GM21737 (cell line): ENCODE data around the gene EXOG.
"Not testable (repeated sequence)": the region's sequence is repeated elsewhere in the genome, so short reads cannot be mapped to it uniquely, and the experiment has no call there.

Source experiments
- ATAC-seq: cut with Tn5 transposase; IDR thresholded peaks from one replicate; pipeline ENCODE4 v1.9.1; 2021; ENCODE audit warnings: mild to moderate bottlenecking, moderate library complexity; ENCODE audit not compliant: unreplicated experiment

EXOG gene

DNA sequence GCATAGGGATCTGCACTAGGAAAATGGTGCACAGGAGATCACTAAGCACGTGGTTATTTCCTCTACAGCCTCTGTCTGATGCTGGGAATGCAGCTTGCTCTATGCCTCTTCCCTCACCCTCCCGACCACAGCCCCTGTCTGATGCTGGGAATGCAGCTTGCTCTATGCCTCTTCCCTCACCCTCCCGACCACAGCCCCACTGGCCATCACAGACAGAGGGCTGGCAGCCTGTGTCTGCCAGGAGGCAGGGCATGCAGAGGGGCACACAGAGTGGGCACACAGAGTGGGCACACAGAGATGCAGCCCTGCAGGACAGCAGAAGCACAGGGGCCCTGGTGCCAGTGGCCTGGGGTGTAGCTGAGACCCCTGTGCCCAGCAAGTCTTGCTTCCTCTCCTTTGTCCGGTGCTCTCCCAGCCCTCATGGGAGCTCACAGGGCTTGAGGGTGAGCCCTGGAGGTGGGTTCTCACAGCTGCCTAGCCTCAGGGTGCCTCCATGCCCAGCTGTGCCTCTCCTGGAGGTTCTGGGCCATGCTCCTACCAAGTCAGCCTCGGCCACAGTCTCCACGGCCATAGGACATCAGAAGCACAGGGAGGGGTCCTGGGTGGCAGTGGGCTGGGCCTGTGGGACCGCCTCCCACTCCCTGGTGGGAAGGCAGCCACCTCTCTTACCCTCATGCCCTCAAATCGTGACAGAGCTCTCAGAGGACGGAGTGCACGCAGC lies 65.8 kb downstream of the EXOG start:
- ATAC-seq = no peak

DNA sequence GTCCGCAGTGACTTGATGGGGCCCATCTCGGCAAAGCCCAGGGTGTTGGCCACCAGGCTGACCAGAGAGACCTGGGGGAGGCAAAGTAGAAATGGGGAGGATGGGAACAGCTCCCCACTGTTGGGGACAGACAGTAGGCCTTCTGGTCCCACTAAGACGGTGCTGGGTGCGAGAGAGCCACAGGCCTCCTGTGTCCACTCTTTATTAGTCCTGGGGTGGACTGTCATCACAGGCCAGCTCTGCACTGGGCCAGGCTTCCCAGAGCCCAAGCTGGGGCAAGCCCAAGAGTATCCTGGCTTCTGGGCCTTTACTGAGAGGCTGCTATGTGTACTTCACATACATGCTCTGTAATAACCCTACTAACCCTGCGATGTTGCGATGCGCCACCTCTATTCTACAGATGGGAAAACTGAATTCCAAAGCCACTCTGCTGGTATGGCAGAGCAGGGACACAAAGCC lies 66.4 kb downstream of the EXOG start:
- ATAC-seq = no peak

DNA sequence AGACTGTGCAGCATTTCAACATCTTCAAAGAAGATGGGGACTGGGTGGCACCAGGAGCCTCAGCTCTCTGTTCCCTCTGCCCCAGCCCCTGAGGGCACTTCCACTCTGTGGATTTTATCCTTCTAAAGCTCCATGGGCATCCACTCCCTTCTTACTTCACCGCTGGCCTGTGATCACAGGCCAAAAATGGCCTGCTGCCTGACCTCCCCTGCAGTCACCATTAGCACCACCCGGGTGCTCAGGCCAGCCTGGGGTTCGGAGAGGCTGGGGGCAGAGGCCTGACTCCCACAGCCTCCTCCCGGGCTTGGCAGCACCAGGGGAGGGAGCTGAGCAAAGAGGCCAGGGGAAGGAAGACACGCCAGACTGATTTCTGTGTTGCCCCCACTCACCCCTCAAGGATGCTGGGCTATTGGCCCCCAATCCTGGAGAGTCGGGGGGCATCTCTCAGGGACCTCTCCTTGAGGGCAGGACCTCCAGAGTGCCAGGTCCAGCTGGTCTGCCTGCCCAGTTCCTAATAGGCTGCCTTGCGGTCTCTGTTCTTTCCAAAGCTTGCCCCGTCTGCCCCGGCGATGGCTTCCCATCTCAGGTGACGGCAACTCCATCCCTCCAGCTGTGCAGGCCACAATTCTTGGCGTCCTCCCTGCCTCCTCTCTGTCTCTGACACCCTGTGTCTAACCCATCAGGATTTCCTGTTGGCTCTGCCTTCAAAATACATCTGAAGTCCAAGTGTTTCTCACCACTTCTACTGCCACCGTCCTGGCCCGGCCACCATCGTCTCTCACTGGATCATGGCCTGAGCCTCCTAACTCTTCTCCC lies 67.1 kb downstream of the EXOG start:
- no peak for ATAC-seq

DNA sequence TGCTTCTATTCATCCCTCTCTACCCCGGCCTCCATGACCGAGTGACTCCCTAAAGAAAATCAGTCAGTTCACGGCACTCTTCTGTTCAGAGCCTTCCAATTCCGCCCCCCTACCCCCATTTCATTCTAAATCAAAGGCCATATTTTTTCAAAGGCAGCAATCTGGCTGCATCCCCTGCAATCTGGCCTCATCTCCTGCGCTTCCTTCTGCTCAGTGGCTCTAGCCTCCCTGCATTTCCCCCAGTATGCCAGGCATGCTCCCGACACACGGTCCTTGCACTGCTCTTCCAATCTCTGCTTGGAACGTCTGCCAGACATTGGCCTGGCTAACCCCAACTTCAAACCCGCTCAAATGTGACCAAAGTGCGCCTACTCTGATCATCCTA lies 67.7 kb downstream of the EXOG start:
- no peak for ATAC-seq

DNA sequence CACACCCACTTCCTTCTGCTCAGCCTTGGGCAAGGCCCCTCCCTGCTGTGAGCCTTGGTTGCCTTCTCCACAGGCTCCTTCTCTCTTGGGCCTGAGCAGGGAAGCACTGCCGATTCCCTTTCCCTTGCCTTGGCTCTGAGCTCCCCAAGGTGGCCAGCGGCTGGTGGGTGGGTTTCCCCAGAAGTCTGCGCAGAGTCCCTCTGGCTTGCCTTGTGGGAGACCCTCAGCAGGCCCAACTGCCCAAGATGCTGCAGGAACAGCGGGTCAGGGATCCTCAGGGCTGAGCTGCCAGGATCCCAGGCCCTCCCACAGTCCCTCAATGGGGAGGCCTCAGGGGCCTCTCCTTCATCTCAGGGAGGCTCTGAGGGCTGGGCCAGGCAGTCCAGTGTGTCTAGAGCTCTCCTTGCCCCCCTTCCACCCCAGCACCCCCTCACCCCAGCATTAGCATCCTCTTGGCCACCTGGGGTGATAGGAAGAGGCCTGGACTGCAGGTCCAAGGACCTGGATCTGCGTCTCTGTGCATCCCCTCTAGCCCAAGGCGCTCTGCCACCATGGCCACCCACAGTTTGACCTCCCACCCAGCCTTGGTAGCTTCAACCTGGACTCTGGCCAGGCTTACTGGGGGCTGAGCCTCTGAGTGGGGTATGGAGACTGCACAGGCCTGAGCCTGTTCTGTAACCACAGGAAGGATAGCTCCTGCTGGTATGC lies 68.6 kb downstream of the EXOG start:
- ATAC-seq = no peak

GRCh38 chr3:38565339-38566214 lies 69.4 kb downstream of the EXOG start:
- ATAC-seq = no peak

DNA sequence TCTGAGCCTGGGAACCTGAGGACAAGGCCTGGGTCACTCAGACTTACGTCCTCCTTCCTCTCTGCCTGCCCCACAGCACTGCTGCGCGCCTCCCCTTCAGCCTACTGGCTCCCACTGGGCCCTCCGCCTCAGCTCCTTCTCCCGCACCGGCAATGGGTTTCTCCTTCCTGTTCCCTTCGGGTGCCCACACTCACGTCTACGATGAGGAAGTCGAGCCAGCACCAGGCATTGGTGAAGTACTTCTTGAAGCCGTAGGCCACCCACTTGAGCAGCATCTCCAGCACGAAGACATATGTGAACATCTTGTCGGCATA lies 70.0 kb downstream of the EXOG start:
- no peak for ATAC-seq

- not testable (repeated sequence) for ATAC-seq
These were observed 70.7 kb downstream of the EXOG start for GRCh38 chr3:38566794-38567193.

DNA sequence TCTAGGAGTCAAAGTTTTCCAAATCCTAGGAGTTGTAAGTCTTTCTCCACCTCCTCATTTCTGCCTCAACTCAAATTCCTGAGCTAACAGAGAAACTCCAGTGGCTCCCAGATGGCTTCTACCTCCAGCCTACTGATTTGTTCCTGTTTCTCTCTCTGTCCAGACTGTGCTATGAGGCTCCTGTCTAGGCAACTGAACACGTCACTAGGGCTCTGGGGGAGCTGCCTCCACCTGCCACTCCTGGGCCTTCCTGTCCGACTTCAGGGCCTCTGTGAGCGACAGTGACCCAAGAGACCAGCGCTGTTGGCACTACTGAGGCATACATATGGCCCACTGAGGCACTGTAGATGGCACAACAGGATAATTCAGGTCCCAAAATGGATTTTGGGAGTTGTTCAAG lies 71.4 kb downstream of the EXOG start:
- no peak for ATAC-seq

GRCh38 chr3:38573111-38573510 lies 77.0 kb downstream of the EXOG start:
- no peak for ATAC-seq

GRCh38 chr3:38573556-38573955 lies 77.4 kb downstream of the EXOG start:
- ATAC-seq = no peak

DNA sequence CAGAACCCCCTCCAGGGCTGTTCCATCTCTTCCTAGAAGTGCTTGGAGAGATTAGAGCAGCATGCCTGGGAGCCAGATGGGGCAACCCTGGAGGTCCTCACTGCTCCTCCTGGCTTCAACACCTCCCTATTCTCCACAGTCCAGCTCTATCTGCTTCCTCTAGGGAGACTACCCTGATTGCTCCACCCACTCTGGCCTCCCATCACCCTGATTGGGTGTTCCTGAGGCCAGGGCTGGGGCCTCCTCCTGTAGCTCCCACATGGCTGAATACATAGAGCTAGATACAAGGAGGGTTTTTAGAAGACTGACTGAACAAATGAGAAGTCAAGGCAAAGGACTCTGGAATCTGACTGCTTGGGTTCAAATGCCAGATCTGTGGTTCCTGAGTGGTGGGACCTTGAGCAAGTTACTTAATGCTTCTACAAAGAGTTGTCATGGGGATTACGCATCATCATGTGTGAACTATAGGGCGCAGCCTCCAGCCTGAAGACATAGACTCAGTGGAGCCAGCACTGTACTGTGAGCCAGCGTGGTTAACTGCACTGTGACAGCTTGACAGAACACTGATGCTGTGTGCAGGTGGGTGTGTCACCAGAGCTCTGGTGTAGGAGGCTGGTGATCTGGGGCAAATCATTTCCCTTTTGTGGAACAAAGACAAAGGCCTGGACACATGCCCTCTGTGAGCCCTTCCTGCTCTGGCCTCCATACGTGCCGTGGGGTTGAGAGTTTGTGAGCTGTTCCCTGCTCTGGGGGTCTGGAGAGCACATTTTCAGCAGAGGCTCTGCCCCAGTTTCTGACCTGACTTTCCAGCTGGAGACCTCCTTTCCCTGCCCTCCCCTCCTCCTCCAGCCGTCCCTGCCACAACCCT lies 78.5 kb downstream of the EXOG start:
- ATAC-seq = no peak

- ATAC-seq = no peak
These were observed 79.2 kb downstream of the EXOG start for GRCh38 chr3:38575279-38575843.
